ENCODE measurements around the gene PPAT. TPM values are rescaled to one million over a fixed set of nuclear protein-coding genes. Genes with fewer than 3 reads are reported as not detected.

Gene PPAT
- total RNA-seq, 4 donors from 2014 or later, result 0.75 to 12.1 (median 4.5) TPM

- WGBS, 2 donors (ENCODE audit: low coverage in 1 of 2), result 90% methylated on average over 1 of the region's 1 CpG; no CpG with 5 or more reads in 1 of the 2 donors
- in situ Hi-C loops (cut with MboI; ENCODE audit: low pct_ligation_motif_present in 1 of 4, low pct_unique_long_range_greater_than_20kb in 1 of 4, low sequenced_read_pairs in 3 of 4), result no loop called here
- intact Hi-C loops (cut with DNase I; ENCODE audit: low total_unique reads), result no loop called here
Measured at GRCh38 chr4:56445699-56446098, 10.3 kb upstream of the PPAT start.

GRCh38 chr4:56444719-56445118, 9.3 kb upstream of the PPAT start:
- Histone ChIP-seq H3K4me3 (no peak overlapping the region), H3K36me3 (peaks cover 0 to 21% (median 1%) of the 10 kb centered on the region in 4 donors), H3K27ac (no peak overlapping the region), H3K9me3 (no peaks in the 10 kb centered on the region), H3K4me1 (no peaks in the 10 kb centered on the region), H3K27me3 (no peaks in the 10 kb centered on the region)
- in situ Hi-C loops (cut with MboI; ENCODE audit: low pct_ligation_motif_present in 1 of 4, low pct_unique_long_range_greater_than_20kb in 1 of 4, low sequenced_read_pairs in 3 of 4) (no loop called here), intact Hi-C loops (cut with DNase I; ENCODE audit: low total_unique reads) (no loop called here)
- TF ChIP-seq POLR2AphosphoS5 (IDR thresholded peaks at IDR 0.05), result no peak
- TF ChIP-seq CTCF (IDR thresholded peaks at IDR 0.05), result no peak
- no peak for TF ChIP-seq POLR2A (IDR thresholded peaks at IDR 0.05)
- TF ChIP-seq EP300 (IDR thresholded peaks at IDR 0.05; ENCODE audit: low read depth), result no peak
- DNase-seq, result no peak
- WGBS, 2 donors (ENCODE audit: low coverage in 1 of 2), result 58 to 69% methylated on average over 2 of the region's 2 CpGs

More at GRCh38 chr4:56445699-56446098, 10.3 kb upstream of the PPAT start:
- no peaks in the 10 kb centered on the region for H3K4me1 ChIP-seq
- H3K27ac ChIP-seq, result no peak overlapping the region
- no peak overlapping the region for H3K4me3 ChIP-seq
- no peaks in the 10 kb centered on the region for H3K9me3 ChIP-seq
- H3K36me3 ChIP-seq, result peaks cover 0 to 21% (median 1%) of the 10 kb centered on the region in 4 donors
- TF ChIP-seq POLR2A (IDR thresholded peaks at IDR 0.05) (no peak), CTCF (IDR thresholded peaks at IDR 0.05) (no peak), POLR2AphosphoS5 (IDR thresholded peaks at IDR 0.05) (no peak), EP300 (IDR thresholded peaks at IDR 0.05; ENCODE audit: low read depth) (no peak)
- H3K27me3 ChIP-seq, result no peaks in the 10 kb centered on the region
- no peak for DNase-seq

GRCh38 chr4:56440983-56441382, 5.6 kb upstream of the PPAT start:
- H3K36me3 ChIP-seq, result peaks cover 0 to 13% (median 0%) of the 10 kb centered on the region in 4 donors
- intact Hi-C loops (cut with DNase I; ENCODE audit: low total_unique reads), result no loop called here
- DNase-seq, result no peak
- in situ Hi-C loops (cut with MboI; ENCODE audit: low pct_ligation_motif_present in 1 of 4, low pct_unique_long_range_greater_than_20kb in 1 of 4, low sequenced_read_pairs in 3 of 4), result no loop called here
- no peak overlapping the region for H3K4me3 ChIP-seq
- no peak overlapping the region for H3K27ac ChIP-seq
- H3K27me3 ChIP-seq, result no peaks in the 10 kb centered on the region
- no peak for TF ChIP-seq CTCF (IDR thresholded peaks at IDR 0.05)
- no peak for TF ChIP-seq EP300 (IDR thresholded peaks at IDR 0.05; ENCODE audit: low read depth)
- no peak for TF ChIP-seq POLR2AphosphoS5 (IDR thresholded peaks at IDR 0.05)
- no peak for TF ChIP-seq POLR2A (IDR thresholded peaks at IDR 0.05)
- peaks cover 0 to 8% (median 3%) of the 10 kb centered on the region in 4 donors for H3K4me1 ChIP-seq
- H3K9me3 ChIP-seq, result no peaks in the 10 kb centered on the region
- 85 to 88% methylated on average over 1 of the region's 1 CpG for WGBS, 2 donors (ENCODE audit: low coverage in 1 of 2)

GRCh38 chr4:56438766-56439165, 3.4 kb upstream of the PPAT start:
- WGBS, 2 donors (ENCODE audit: low coverage in 1 of 2), result 94 to 96% methylated on average over 1 to 2 of the region's 2 CpGs
- in situ Hi-C loops (cut with MboI; ENCODE audit: low pct_ligation_motif_present in 1 of 4, low pct_unique_long_range_greater_than_20kb in 1 of 4, low sequenced_read_pairs in 3 of 4), result no loop called here

More at GRCh38 chr4:56438766-56439165, 3.4 kb upstream of the PPAT start:
- intact Hi-C loops (cut with DNase I; ENCODE audit: low total_unique reads), result loop anchor here (10.0 kb wide), 2 partner anchors 96 to 964 kb away; a partner anchor contains a TSS
- Histone ChIP-seq H3K4me1 (peaks cover 0 to 20% (median 9%) of the 10 kb centered on the region in 4 donors), H3K27ac (no peak overlapping the region), H3K9me3 (no peaks in the 10 kb centered on the region), H3K27me3 (no peaks in the 10 kb centered on the region), H3K36me3 (peaks cover 0 to 13% (median 0%) of the 10 kb centered on the region in 4 donors), H3K4me3 (no peak overlapping the region)
- no peak for DNase-seq
- TF ChIP-seq CTCF (IDR thresholded peaks at IDR 0.05) (no peak), POLR2AphosphoS5 (IDR thresholded peaks at IDR 0.05) (no peak), EP300 (IDR thresholded peaks at IDR 0.05; ENCODE audit: low read depth) (no peak), POLR2A (IDR thresholded peaks at IDR 0.05) (no peak)
